AG08395 (cell line): ENCODE data around the gene ASCC2.
"Not testable (repeated sequence)": the region's sequence is repeated elsewhere in the genome, so short reads cannot be mapped to it uniquely, and the experiment has no call there.

ENCODE experiments used
- DNase-seq: peaks from one replicate; pipeline ENCODE4 v3.0.0; 2012; ENCODE audit warnings: mixed read lengths, low spot score

ASCC2 gene

DNA sequence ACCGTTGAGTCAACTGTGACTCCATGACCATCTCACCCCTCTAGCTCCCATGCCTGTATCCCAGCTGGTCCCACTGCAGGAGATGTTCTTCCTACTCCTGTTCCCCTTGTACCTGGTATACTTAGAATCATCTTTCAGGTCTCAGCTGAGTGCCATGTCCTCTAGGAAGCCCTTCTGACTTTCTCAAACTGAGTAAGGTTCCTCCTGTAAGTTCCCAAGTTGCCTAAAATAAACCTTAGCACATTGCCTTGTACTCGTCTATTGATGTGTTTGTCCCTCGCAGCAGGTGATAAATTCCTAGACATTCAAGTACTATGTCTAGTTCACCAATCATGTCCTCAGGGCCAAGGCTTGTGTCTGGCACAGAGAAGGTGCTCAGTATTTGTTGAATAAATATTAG, 18.4 kb upstream of the ASCC2 start:
- no peak for DNase-seq

DNA sequence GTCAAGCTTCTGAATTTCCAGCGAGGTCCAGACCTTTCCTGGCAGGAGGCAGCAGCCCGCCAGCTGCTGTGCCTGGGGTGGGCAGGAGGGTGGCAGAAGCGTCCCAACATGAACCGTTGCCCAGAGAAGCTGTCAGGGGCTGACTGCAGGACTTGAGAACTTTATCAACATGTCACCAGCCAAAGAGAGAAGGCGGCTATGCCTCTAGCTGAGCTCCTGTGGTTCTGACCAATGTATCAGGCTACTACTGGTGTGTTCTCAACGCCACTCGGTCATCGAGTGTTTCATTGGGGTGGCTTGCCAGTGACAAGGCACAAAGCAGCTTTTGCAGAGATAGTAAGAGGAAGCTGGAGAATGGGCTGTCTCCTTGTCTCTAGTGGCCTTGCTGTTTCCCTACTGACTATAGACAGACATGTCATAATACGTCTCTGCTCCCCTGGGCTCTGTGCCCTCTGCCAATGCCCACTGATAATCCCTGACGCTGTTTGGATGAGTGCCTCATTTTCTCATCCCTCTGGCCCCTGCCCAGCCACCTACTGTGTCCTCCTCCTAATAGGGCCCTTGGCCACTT, 17.6 kb upstream of the ASCC2 start:
- DNase-seq = no peak

DNA sequence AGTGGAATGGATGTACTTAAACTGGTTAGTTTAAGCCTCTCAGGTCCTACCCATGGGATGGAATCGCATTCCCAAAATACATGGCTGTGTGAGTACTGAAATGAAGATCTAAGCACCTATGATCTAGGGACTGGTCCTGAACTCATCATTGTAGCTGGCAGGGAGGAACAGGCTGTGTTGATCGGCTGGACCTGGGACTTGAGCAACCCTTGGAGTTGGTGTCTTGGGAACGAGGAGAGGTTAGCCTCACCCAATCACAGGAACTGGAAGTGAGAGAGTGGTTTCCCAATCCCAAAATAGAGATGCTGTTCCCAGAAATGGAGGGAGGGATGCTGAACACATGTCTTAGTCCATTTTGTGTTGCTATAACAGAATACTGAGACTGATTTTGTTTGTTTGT, 16.4 kb upstream of the ASCC2 start:
- DNase-seq = no peak

DNA sequence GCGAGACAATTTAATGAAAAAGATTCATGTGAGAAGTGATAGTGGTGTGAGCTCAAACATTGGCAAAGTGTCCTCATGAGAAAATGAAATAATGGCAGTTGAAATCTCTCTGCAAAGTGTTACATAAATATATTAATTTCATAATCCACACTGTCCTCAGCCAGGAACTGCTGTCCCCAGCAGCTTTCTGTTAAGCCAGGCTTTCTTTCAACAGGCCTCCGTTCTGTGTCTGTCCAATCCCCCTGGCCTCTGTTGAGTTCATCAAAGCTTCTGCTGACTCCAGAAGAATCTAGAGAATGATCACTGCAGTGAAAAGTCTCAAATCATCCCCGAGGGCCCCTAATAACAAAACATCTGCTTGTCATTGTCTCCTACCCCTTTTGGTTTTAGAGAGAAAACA, 10.0 kb upstream of the ASCC2 start:
- DNase-seq = no peak

DNA sequence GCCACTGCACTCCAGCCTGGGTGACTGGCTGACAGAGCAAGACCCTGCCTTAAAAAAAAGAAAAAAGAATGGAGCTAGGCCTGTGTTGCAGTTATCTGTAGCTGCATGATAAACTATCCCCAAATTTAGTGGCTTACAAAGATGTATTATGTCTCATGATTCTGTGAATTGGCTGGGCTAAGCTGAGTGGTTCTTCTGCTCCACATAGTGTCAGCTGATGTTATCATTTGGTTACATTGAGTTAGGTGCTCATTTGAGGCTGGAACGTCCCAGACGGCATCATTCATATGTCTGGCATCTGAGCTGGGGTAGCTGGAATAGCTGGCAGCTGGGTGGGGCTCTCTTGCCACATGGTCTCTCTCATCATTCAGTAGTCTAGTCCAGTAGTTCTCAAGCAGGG, 8.2 kb upstream of the ASCC2 start:
- DNase-seq = no peak

DNA sequence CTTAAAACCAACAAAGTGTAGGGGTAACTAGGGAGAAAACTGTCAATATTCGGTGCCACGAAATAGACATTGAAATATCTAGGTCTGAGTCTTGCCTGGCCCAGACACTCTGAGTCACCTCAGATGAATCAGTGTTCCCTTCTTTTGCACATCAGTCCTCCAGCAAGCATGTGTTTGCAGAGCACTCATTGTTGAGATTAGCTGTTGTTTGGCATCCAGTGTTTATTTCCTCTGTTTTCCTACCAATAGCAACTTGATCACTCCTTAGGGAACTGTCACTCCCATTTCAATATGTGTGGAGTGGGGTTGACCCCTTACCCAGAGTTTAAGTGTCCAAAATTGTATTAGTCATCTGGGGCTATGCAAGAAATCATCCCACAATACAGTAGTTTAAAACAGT, 4.7 kb upstream of the ASCC2 start:
- peak; percentile 85 for DNase-seq

DNA sequence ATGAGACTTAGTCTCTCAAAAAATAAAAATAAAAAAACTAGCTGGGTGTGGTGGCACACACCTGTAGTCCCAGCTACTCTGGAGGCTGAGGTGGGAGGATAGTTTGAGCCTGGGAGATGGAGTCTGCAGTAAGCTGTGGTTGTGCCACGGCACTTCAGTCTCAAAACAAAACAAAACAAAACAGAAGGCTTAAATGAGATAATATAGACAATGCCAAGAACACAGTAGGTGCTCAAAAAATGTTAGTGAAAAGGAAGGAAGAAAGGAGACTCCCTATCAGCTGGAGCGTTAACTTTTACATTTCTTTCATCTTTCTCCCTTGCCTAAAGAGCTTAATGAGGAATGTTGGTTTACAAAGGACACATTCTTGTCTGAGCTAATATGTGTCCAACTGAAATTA, 4.1 kb upstream of the ASCC2 start:
- DNase-seq = no peak

DNA sequence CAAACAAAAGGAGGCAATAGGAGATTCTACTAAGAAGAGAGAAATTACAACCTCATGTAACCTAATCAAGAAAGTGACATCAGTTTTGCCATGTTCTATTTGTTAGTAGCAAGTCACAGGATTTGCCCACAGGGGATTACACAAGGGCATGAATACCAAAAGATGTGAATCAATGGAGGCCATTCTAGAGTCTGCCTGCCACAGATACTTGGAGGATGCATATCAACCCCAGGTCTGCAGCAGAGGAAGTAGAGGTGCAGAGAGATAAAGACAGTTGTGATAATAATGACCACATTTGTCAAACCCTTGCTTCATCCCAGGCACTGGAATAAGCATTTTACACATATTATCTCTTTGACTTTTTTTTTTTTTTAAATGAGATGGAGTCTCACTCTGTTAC, 2.4 kb upstream of the ASCC2 start:
- DNase-seq = no peak

DNA sequence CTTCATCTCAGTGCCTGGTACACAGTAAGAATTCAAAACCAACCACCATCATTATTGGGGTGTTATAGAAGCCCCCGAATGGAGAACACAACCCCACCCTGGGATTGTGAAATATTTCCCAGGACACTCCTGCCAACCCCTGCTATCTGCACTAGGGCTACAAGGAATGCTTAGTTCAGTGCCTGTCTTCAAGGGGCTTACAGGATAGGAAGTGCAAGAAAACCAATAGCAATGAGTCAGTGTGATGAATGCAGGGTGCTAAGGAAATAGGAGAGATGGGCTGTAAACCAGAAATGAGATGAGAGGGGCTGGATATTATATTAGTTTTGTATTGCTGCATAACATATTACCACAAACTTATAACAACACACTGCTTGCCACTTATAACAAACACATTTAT, 965 bp upstream of the ASCC2 start:
- DNase-seq = no peak

DNA sequence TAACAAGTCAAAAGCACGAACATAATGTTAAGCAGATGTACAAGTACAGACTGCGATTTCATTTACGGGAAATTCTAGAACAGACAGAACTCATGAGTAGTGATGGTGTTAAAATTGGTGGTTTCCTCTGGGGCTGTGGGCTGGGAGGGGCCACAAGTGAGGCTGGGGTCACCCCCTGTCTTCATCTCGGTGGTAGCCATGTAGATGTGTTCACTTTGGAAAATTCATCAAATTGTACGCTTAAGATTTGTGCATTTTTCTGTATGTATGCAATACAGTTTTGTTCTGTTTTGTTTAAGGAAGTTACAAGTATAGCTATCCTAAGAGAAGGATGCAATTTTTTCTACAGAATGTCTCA, 504 bp upstream of the ASCC2 start:
- DNase-seq = no peak

DNA sequence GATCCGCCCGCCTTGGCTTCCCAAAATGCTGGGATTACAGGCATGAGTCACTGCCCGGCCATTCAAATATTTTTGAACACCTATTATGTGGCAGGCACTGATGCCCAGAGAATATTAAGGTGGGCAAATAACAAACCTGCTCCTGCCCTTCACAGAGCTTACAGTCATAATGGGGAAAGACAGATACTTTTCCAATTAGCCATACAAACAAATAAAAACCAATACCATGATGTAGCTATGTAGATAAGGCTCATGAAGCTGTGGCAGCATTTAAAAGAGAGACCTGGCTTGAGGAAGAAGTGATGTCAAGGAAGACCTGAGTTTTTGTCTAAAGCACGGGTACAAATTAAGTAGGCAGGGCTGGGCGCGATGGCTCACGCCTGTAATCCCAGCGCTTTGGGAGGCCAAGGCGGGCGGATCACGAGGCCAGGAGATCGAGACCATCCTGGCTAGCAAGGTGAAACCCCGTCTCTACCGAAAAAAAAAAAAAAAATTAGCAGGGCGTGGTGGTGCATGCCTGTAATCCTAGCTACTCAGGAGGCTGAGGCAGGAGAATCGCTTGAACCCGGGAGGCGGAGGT, 1.2 kb downstream of the ASCC2 start:
- not testable (repeated sequence) for DNase-seq

DNA sequence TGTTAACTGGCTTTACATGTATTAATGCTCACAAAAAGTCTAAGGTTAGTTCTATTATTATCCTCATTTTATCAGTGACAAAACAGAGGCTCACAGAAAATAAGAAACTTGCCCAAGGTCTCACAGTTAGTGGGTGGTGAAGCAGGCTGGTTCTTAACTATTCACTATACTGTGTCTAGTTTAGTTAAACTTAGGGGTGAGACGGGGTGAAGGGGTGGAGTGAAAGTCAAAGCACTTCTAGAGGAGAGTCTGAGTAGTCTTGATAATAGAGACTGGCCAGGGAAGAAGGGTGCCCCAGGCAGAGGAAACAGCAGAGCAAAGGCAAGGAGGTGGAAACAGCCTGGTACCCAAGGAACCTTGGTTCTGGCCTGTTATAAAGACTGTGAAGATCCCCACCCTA, 4.0 kb downstream of the ASCC2 start:
- DNase-seq = no peak

DNA sequence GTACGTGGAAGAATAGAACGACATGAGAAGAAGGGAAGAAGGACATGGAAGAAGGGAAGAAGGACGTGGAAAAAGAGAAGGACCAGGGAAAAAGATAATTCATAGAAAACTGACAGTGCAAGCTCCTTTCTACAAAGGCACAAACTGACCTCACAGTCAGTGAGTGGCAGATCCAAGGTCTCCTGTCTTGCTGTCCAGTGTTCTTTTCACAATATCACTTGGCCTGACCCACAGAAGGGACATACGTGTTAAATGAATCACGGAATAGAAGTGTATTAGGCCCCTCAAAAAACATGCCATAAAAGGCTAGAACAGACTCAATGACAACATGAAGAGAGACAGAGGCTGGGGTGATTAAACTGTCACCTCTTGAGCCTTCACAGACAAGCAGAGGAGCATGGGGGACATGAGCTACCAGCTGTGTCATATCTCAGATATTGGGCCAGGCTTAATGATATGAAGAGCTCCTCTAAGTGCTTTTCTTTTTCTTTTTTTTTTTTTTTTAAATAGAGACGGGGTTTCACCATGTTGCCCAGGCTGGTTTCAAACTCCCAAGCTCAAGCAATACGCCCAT, 4.6 kb downstream of the ASCC2 start:
- no peak for DNase-seq

DNA sequence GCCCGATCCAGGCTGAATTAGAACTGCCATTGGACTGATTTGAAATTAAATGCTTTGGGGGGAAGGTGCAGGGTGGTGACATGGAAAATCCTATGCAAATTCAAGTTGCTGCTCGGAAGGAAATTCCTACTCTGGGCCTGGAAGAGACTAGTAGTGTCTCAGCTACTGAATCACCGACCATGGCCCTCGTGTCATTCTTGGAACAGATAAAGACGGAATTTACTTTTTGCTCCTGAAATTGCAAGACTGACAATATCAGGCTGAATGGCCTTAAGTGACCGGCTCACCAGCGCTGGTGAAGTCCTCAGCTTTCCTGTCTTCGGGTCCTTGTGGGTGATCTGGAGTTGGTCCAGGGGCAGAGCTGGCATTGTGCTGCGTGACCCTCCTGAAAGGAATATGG, 6.1 kb downstream of the ASCC2 start:
- no peak for DNase-seq

DNA sequence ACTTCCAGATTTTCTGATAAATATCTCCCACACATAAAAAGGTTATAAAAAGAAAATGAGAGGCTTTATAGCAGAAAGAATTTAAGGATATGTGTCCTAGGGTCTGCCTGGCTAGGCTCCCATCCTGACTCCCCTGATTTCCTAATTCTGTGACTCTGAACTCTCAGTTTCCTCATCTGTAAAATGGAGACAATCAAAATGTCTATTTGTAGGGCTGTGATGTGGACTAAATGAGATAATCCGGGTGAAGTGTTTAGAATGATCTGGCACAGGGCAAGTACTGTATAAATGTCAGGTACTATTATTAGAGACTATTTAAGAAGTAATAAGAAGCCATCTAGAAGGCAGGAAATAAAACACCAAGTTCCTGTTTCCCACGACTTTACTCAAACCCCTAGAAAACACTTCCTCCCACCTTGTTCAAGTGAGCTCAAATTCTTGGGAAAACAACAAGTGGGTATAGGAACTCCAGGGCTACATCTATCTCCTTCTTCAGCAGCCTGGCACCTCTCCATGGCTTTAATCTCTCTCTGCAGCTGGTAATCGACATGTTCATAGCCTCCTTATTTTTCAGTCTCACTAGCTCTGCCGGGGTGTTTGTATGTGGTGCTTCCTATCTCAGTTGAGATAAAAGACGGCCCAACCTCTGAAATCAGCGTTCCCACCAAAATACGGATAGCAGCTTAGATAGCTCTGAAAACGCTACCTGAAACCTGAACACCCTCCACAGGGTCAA, 6.7 kb downstream of the ASCC2 start:
- no peak for DNase-seq

DNA sequence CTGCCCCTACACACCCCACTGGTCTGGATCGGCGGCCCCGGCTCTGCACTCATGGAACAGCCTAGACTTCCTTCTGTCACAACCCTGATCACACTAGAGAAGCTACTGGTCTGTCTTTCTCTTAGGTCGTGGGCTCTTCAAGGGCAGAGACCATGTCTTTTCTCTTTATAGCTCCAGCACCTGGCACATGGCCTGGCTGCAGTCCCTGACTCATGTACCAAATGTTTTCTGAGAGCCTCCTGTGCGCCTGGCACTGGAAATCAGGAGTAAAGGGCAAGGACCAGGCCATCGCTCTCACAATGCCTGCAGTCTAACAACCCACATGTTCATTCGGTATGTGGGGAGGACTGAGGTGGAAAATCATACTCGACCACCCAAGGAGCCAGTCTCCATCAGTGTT, 7.5 kb downstream of the ASCC2 start:
- DNase-seq = no peak

DNA sequence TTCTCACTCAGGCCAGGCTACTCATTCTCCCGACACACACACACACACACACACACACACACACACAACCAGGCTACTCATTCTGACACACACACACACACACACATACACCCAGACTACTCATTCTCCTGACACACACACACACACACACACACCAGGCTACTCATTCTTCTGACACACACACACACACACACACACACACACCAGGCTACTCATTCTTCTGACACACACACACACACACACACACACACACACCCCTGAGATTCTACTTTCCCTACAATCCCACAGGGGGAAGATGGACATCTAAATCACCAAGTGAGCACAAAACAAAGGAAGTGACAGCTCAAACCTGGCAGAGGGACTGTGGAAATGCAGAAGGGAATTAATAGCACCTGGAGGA, 10.3 kb downstream of the ASCC2 start:
- not testable (repeated sequence) for DNase-seq

DNA sequence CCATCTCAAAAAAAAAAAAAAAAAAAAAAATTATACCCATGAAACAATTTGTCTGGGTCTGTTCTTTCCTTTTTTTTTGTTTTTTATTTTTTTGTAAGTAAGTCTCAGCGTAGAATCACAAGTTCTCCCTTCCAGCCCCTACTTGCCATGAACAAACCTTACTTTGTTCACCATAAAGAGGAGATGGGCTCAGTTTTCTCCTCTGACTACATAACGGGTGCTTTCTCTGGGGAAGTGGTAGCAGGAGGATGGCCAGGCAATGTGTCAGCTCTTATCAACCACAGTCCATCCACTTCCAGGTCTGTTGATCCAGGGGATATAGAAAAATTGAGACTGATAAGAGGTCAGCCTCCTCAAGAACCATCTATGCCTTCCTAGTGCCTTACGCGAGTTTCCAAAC, 11.0 kb downstream of the ASCC2 start:
- no peak for DNase-seq

DNA sequence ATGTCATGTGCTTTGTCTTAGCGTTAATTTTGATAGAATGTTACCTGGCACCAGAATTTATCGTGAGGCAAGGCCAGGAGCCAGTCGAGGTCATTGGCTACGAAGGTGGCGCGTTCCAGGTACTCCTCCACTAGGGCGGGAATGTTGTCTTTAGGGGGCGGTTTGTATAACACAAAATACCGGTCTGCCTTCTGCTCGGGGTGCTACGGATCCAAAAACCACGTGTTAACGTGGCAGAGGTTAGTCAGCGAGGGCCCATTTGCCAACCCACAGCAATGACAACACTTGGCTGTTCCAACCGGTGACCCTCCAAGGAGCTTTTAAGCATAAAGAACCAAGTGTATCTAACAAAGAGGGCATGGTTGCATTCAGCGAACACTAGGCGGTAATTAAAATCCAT, 12.5 kb downstream of the ASCC2 start:
- no peak for DNase-seq

DNA sequence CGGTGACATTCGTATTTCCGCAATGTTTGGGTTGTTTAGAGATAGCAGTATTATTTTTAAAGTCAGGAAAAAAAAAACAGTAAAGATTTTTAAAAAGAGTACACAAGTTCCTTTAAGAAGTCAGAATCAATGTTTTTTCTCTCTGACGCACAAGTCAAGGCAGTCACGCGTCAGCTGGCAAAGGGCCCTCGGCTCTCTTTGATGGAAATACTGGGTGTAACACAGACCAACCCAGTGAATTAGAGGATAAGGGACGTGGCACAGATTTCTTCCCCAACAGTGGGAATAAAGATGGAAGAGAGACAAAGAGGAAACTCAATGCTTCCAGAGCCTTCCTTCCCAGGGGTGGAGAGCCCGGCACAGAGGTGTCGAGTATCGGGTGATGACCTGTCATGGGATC, 13.4 kb downstream of the ASCC2 start:
- no peak for DNase-seq

DNA sequence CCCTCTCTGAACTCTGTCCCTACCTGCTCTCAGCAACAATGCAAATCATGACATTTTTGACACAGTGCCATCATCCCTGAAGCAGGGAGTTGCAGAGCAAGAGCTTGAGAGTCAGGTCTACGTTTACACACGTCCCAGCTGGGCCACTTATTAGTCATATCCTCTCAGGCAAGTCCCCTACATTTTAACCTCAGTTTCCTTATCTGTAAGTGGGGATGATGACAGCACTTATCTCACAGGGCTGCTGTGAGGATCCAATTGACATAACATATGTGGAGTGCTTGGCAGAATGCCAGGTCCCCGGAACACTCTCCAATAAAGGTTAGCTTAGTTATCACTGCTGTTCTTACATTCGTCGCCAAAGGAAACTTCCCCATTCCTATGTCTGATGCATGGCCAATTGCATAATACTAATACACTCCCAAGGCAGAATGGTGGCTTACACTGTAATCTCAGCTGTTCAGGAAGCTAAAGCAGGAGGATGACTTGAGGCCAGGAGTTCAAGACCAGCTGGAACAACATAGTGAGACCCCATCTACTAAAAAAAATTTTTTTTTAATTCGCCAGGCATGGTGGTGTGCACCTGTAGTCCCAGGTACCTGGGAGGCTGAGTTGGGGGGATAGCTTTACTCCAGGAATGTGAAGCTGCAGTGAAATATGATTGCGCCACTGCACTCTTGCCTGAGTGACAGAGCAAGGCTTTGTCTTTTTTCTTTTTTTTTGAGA, 16.6 kb downstream of the ASCC2 start:
- peak; percentile 38 for DNase-seq

DNA sequence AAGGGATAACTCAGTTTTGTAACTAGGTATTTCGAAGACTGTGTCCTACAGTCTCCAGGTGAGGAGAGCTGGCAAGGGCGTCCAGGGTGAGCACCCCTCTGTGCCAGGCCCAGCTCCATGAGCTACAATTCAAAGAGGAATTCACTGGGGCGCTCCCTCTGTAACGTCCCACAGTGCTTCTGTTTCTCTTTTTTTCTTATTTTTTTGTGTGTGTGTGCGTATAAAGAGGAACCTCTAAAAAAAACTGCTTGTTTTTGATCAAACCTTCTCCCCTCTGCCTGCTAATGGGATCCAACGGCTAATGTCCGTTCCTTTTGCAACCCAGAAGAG, 17.1 kb downstream of the ASCC2 start:
- DNase-seq = no peak

DNA sequence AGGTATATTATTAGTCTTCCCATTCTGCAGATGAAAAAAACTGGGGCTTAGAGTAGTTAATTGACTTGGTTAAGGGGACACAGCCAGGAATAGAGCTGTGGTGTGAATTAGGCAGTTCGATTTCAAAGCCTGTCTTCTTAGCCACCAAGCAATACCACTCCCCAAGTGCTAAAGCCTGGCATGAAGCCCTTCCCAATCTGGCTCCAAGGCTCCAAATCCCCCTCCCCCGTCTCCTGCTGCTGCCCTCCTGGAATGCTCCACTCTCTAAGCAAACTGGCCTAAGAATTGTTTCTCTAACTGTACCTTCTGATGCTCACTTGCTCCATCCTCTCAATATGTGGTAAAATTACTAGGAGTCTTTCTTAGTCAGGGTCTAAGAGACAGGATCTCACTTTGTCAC, 18.6 kb downstream of the ASCC2 start:
- no peak for DNase-seq
